GM18861 (cell line): ENCODE results near the gene ERAP2.
"Not testable (repeated sequence)": the region's sequence is repeated elsewhere in the genome, so short reads cannot be mapped to it uniquely, and the experiment has no call there.

Source experiments
- ATAC-seq: cut with Tn5 transposase; IDR thresholded peaks from one replicate; pipeline ENCODE4 v1.9.1; 2021; ENCODE audit not compliant: unreplicated experiment

The ERAP2 gene

GRCh38 chr5:96931037-96931436 lies 54.7 kb downstream of the ERAP2 start:
- ATAC-seq: not testable (repeated sequence)

- ATAC-seq: no peak
Measured at GRCh38 chr5:96931605-96932004, 55.3 kb downstream of the ERAP2 start.

- no peak for ATAC-seq
Measured at GRCh38 chr5:96932026-96932425, 55.7 kb downstream of the ERAP2 start.

- no peak for ATAC-seq
Measured at GRCh38 chr5:96933764-96934707, 57.7 kb downstream of the ERAP2 start.

GRCh38 chr5:96934708-96935558 lies 58.6 kb downstream of the ERAP2 start:
- peak; percentile 53 for ATAC-seq

GRCh38 chr5:96935559-96936430 lies 59.5 kb downstream of the ERAP2 start, which contains the start of gene LNPEP:
Gene LNPEP (plus strand): TSS chr5:96936080. CDS start chr5:96936156, 76 bp downstream.
- peak; percentile 32 for ATAC-seq

- ATAC-seq: peak; percentile 26
Measured at GRCh38 chr5:96936431-96937320, 60.4 kb downstream of the ERAP2 start.

- ATAC-seq: no peak
Measured at GRCh38 chr5:96940586-96940985, 64.3 kb downstream of the ERAP2 start.

GRCh38 chr5:96941140-96941539 lies 64.8 kb downstream of the ERAP2 start:
- ATAC-seq: no peak

- no peak for ATAC-seq
Measured at GRCh38 chr5:96942078-96942477, 65.8 kb downstream of the ERAP2 start.

GRCh38 chr5:96942911-96943310 lies 66.6 kb downstream of the ERAP2 start:
- ATAC-seq: no peak

GRCh38 chr5:96943799-96944198 lies 67.5 kb downstream of the ERAP2 start:
- ATAC-seq: no peak

GRCh38 chr5:96945144-96945897 lies 69.0 kb downstream of the ERAP2 start:
- no peak for ATAC-seq

GRCh38 chr5:96946381-96946780 lies 70.1 kb downstream of the ERAP2 start:
- no peak for ATAC-seq

GRCh38 chr5:96952118-96952750 lies 75.9 kb downstream of the ERAP2 start:
- no peak for ATAC-seq

- ATAC-seq: no peak
Measured at GRCh38 chr5:96952974-96953730, 76.9 kb downstream of the ERAP2 start.

GRCh38 chr5:96957254-96958049 lies 81.2 kb downstream of the ERAP2 start:
- ATAC-seq: peak; percentile 18
